ENCODE measurements around the gene MYB. TPM values are rescaled to one million over a fixed set of nuclear protein-coding genes. Genes with fewer than 3 reads are reported as not detected.
"Not testable (repeated sequence)": the region's sequence is repeated elsewhere in the genome, so short reads cannot be mapped to it uniquely, and the experiment has no call there.

MYB gene
- total RNA-seq, 4 donors from 2014 or later = 2.6 to 6.9 (median 3.1) TPM

- Histone ChIP-seq H3K4me3 (no peak overlapping the region), H3K9me3 (no peaks in the 10 kb centered on the region), H3K36me3 (no peaks in the 10 kb centered on the region), H3K27ac (no peak overlapping the region), H3K4me1 (peaks cover 0 to 5% (median 0%) of the 10 kb centered on the region in 3 donors), H3K27me3 (no peaks in the 10 kb centered on the region)
- WGBS, 2 donors = 74 to 86% methylated on average over 6 of the region's 6 CpGs
- intact Hi-C loops (cut with DNase I) = no loop called here
- no peak for DNase-seq
- TF ChIP-seq POLR2A (IDR thresholded peaks at IDR 0.05) = no peak
- TF ChIP-seq CTCF (IDR thresholded peaks at IDR 0.05) = no peak
Measured at GRCh38 chr6:135244805-135245204, 63.7 kb downstream of the MYB start.

GRCh38 chr6:135246412-135247012, 65.4 kb downstream of the MYB start:
- DNase-seq; H3K9me3 ChIP-seq; H3K27ac ChIP-seq; H3K27me3 ChIP-seq; H3K36me3 ChIP-seq; H3K4me3 ChIP-seq; intact Hi-C loops (cut with DNase I): not testable (repeated sequence)
- 75 to 90% methylated on average over 8 of the region's 8 CpGs for WGBS, 2 donors
- H3K4me1 ChIP-seq = peaks cover 0 to 16% (median 0%) of the 10 kb centered on the region in 3 donors

GRCh38 chr6:135250234-135250633, 69.1 kb downstream of the MYB start:
- peaks cover 0 to 14% (median 0%) of the 10 kb centered on the region in 3 donors for H3K4me1 ChIP-seq
- no peak for DNase-seq
- no peak overlapping the region for H3K27ac ChIP-seq
- no peak overlapping the region for H3K4me3 ChIP-seq
- H3K36me3 ChIP-seq = no peaks in the 10 kb centered on the region
- TF ChIP-seq CTCF (IDR thresholded peaks at IDR 0.05) (no peak), POLR2A (IDR thresholded peaks at IDR 0.05) (no peak)
- no peaks in the 10 kb centered on the region for H3K27me3 ChIP-seq
- whole genome bisulfite sequencing, 2 donors = 81 to 86% methylated on average over 9 of the region's 9 CpGs
- intact Hi-C loops (cut with DNase I) = no loop called here
- H3K9me3 ChIP-seq = no peaks in the 10 kb centered on the region

- intact Hi-C loops (cut with DNase I) = no loop called here
Measured at GRCh38 chr6:135250751-135251497, 69.8 kb downstream of the MYB start.

More at GRCh38 chr6:135250751-135251497, 69.8 kb downstream of the MYB start:
- H3K4me1 ChIP-seq = peaks cover 0 to 14% (median 0%) of the 10 kb centered on the region in 3 donors
- no peak for TF ChIP-seq POLR2A (IDR thresholded peaks at IDR 0.05)
- TF ChIP-seq CTCF (IDR thresholded peaks at IDR 0.05) = no peak
- no peak overlapping the region for H3K4me3 ChIP-seq
- 90 to 93% methylated on average over 9 of the region's 9 CpGs for WGBS, 2 donors
- no peaks in the 10 kb centered on the region for H3K36me3 ChIP-seq
- no peaks in the 10 kb centered on the region for H3K9me3 ChIP-seq
- no peak for DNase-seq
- no peak overlapping the region for H3K27ac ChIP-seq
- H3K27me3 ChIP-seq = no peaks in the 10 kb centered on the region

All from esophagus squamous epithelium (tissue), 5 donors.